GM12878 (cell line): ENCODE measurements around the gene FAM131B. TPM values are rescaled to one million over a fixed set of nuclear protein-coding genes. Genes with fewer than 3 reads are reported as not detected.
A peak's percentile ranks its signal among the peaks of the same experiment; 100 is the strongest.

ENCODE experiments used
- ATAC-seq: fragments of 200-7000 bp; cut with Tn5 transposase; 3 replicates; pipeline ENCODE4 v1.9.1; 2020; ENCODE audit warnings: mild to moderate bottlenecking, moderate library complexity
- BruUV-seq: library from RNA; stranded (reverse); fragments of 400-500 nt; replicated peaks from 2 replicates; lab custom pipeline; 2021; lab: Mats Ljungman, UMichigan
- CTCF ChIA-PET: fragments of 300-600 bp; sonication (Branson Sonifier 250); formaldehyde crosslinking; extraction: SDS; loops from one replicate; lab custom pipeline; 2021; ENCODE audit warnings: inconsistent platforms; lab: Yijun Ruan, JAX
- POLR2A ChIA-PET: fragments of 350-600 bp; formaldehyde crosslinking; extraction: SDS; loops from one replicate; lab custom pipeline; 2021; ENCODE audit warnings: inconsistent platforms; lab: Charles Lee
- RAD21 ChIA-PET: fragments of 300-600 bp; sonication (Branson Sonifier 250); formaldehyde crosslinking; loops from one replicate; lab custom pipeline; 2023; ENCODE audit warnings: antibody characterized with exemption; ENCODE audit not compliant: unreplicated experiment; lab: Charles Lee
- SMC1A ChIA-PET: fragments of 300-600 bp; sonication (Branson Sonifier 250); formaldehyde crosslinking; loops from one replicate; lab custom pipeline; 2023; ENCODE audit not compliant: unreplicated experiment, uncharacterized antibody; lab: Charles Lee
- DNase-seq: peaks from one replicate; pipeline ENCODE4 v3.0.0-alpha.2; 2011; ENCODE audit warnings: low read depth, low spot score
- FAIRE-seq: peaks from 3 replicates; lab custom pipeline; 2011; peaks lifted over from hg19 to GRCh38; lab: Jason Lieb, UNC
- H2AFZ ChIP-seq: 2 replicates; pipeline ENCODE4 v1.6.0; 2011; ENCODE audit warnings: low read depth, low read length, control low read depth; ENCODE audit not compliant: control insufficient read depth
- H3K27ac ChIP-seq: 2 replicates; pipeline ENCODE4 v1.5.1; 2011; ENCODE audit warnings: control low read depth; ENCODE audit not compliant: control insufficient read depth, insufficient read depth
- H3K27me3 ChIP-seq, 2 experiments: replicated peaks in 1 of 2; 2 replicates each; pipeline versions ENCODE4 v1.6.0 to v1.6.1; 2011; ENCODE audit warnings: low read length in 1 of 2; ENCODE audit not compliant: control insufficient read depth in 2 of 2, insufficient read depth in 2 of 2
- H3K36me3 ChIP-seq, 2 experiments: 2 replicates each; pipeline ENCODE4 v1.5.1; 2011; ENCODE audit warnings: low read length in 1 of 2; ENCODE audit not compliant: control insufficient read depth in 2 of 2, insufficient read depth in 2 of 2
- H3K4me1 ChIP-seq: 2 replicates; pipeline ENCODE4 v1.6.1; 2011; ENCODE audit warnings: mild to moderate bottlenecking, low read length, moderate library complexity, mixed read lengths; ENCODE audit not compliant: control insufficient read depth, insufficient read depth
- H3K4me2 ChIP-seq: 2 replicates; pipeline ENCODE4 v1.6.0; 2011; ENCODE audit warnings: control low read depth; ENCODE audit not compliant: control insufficient read depth, insufficient read depth
- H3K4me3 ChIP-seq: fragments of 200-600 bp; sonication (generic); 2 replicates; pipeline ENCODE4 v1.5.1; 2016
- H3K79me2 ChIP-seq: 2 replicates; pipeline ENCODE4 v1.6.0; 2011; ENCODE audit warnings: low read length; ENCODE audit not compliant: control insufficient read depth, insufficient read depth
- H3K9ac ChIP-seq: 2 replicates; pipeline ENCODE4 v1.8.0; 2011; ENCODE audit warnings: low read length, control low read depth, mixed read lengths; ENCODE audit not compliant: control insufficient read depth, insufficient read depth
- H3K9me3 ChIP-seq: replicated peaks from 3 replicates; pipeline ENCODE4 v1.5.1; 2011; ENCODE audit warnings: mild to moderate bottlenecking, low read length; ENCODE audit not compliant: control insufficient read depth, insufficient read depth
- H4K20me1 ChIP-seq: 2 replicates; pipeline ENCODE4 v1.6.0; 2011; ENCODE audit not compliant: control insufficient read depth, insufficient read depth
- IKZF2 ChIP-seq, 2 experiments: fragments of 450-650 bp; IDR thresholded peaks; 2 replicates each; pipeline ENCODE4 v1.6.1; 2017; ENCODE audit warnings: mild to moderate bottlenecking in 2 of 2, moderate library complexity in 2 of 2
- IRF5 ChIP-seq: fragments of 450-650 bp; IDR thresholded peaks from 2 replicates; pipeline ENCODE4 v1.6.1; 2017; ENCODE audit warnings: borderline replicate concordance
- POLR2A ChIP-seq: IDR thresholded peaks from 2 replicates; pipeline ENCODE4 v1.6.1; 2011; ENCODE audit warnings: low read depth, mild to moderate bottlenecking, low read length
- WGBS: methylation state at CpG from one replicate; pipeline ENCODE4 v1.1.6; 2016; ENCODE audit warnings: low lambda C conversion rate; ENCODE audit not compliant: insufficient replicate concordance, insufficient coverage; ENCODE audit errors: missing lambda C conversion rate; 5-methylcytosine and 5-hydroxymethylcytosine counted together
- in situ Hi-C: fragments of 300-500 bp; cut with MboI; formaldehyde crosslinking; loops from 9 replicates; pipeline ENCODE4 v1.14.3; 2018; ENCODE audit warnings: mixed read lengths
- intact Hi-C: fragments of 100-400 bp; cut with micrococcal nuclease; formaldehyde crosslinking; loops from one replicate; pipeline ENCODE4 v1.14.2; 2022; ENCODE audit not compliant: unreplicated experiment
- polyA plus RNA-seq, 11 experiments: library from polyadenylated mRNA; depleted of rRNA in 4 of 11; unstranded in 6 of 11; stranded (reverse) in 5 of 11; fragments of >200 nt; fragmentation: Nextera tagmentation in 4 of 11; fragmentation: Illumina TruSeq in 1 of 11; extraction: Ambion mirVana in 4 of 11; extraction: Trizol in 1 of 11; gene quantifications; 1 replicate in 1 of 11; 2 replicates in 10 of 11; pipeline versions ENCODE4 v1.2.1 to v1.2.3, GENCODE V29; 2011 to 2016; ENCODE audit warnings: inconsistent platforms in 2 of 11, missing spikeins in 2 of 11, low read depth in 1 of 11
- total RNA-seq, 4 experiments: library from RNA; depleted of rRNA in 3 of 4; stranded (reverse); fragments of >200 nt in 3 of 4; fragmentation: Illumina TruSeq in 1 of 4; extraction: Trizol in 1 of 4; gene quantifications; 2 replicates each; pipeline versions ENCODE4 v1.2.1 to v1.2.3, GENCODE V29; 2013 to 2021

Gene FAM131B
- total and polyA plus RNA-seq, 10 of the 15 experiments (the other 5 are each of a cell fraction or from before 2014, with no cell fraction given): 0.03 to 0.05 TPM; not detected in 8

GRCh38 chr7:143394068-143394467 is 31.6 kb upstream of the FAM131B start (continued):
- TF ChIP-seq IRF5: no peak

DNA sequence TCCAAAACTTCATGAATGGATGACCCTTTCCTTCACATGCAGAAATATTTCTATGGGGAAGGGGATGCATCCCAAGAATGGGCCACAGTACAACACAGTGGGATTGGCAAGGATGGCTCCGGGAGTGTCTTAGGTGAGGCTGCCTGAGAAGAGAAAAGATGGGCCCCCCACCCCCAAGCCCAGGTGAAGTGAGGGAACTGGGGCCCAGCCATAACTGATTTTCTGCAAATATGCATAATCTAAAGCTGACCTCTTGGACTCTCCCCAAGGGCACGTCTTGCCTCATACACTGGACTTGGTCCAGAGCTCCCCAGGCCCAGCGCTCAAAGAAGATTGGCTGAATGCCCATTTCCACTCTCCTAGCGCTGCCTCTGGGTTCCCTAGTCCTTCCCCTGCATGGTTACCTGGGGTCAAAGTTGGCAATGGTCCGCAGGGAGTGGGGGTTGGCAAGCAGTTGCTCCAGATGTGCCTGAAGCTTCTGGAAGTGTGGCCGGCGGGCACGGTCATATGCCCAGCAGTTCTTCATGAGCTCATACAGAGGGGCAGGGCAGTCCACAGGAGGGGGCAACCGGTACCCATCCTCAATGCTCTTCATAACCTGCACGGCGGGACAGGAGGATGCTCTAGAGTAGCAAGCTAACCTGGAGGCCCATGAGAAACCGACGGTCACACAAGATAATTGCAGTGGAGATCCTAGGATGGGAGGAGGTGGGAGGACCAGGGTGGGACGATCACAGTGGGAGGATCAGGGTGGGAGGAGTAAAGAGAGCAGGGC is 30.9 kb upstream of the FAM131B start:
- Histone ChIP-seq H3K36me3 (peaks cover 7 to 24% of the 10 kb centered on the region in 2 experiments; a peak in 3 of 4 replicates), H3K27ac (no peak overlapping the region), H3K4me3 (no peak overlapping the region), H3K9me3 (no peaks in the 10 kb centered on the region), H3K9ac (no peak overlapping the region), H3K27me3 (no peaks in the 10 kb centered on the region), H3K79me2 (no peaks in the 10 kb centered on the region), H4K20me1 (no peaks in the 10 kb centered on the region), H3K4me1 (no peaks in the 10 kb centered on the region), H2AFZ (no peak overlapping the region), H3K4me2 (no peak overlapping the region)
- WGBS: 80% methylated on average over 14 of the region's 14 CpGs
- DNase-seq: no peak
- SMC1A ChIA-PET: interaction anchor here (0.6 kb wide), 1 partner anchor 339 kb away, joined by 4 read pairs; no protein-coding TSS in a partner anchor
- CTCF ChIA-PET: interaction anchor here (1.2 to 2.1 kb wide), 3 partner anchors 13 to 23 kb away, joined by 3 to 10 read pairs (median 4); no protein-coding TSS in a partner anchor
- FAIRE-seq: no peak
- ATAC-seq: no peak
- POLR2A ChIA-PET: no interaction called here
- in situ Hi-C loops (no loop called here), intact Hi-C loops (no loop called here)
- no TSS peak for BruUV-seq
- RAD21 ChIA-PET: no interaction called here
- TF ChIP-seq POLR2A (peak; percentile 24; the same call in 1 of the 2 replicates), IKZF2 (IDR thresholded peaks at IDR 0.05) (no peak)
